Astrocyte of the cerebellum (primary cell): Measurements from ENCODE around the gene LOC101059915.

Source experiments
- DNase-seq: peaks from one replicate; pipeline ENCODE4 v3.0.0-alpha.2; 2011; ENCODE audit warnings: low read depth
- H3K4me3 ChIP-seq: 2 replicates; pipeline ENCODE4 v1.5.1; 2011; ENCODE audit warnings: mild to moderate bottlenecking, low read depth, low read length, moderate library complexity
- CTCF ChIP-seq: IDR thresholded peaks from 2 replicates; pipeline ENCODE4 v1.5.1; 2012; ENCODE audit warnings: low read length, low read depth, moderate library complexity, mild to moderate bottlenecking; ENCODE audit errors: missing control alignments
- in situ Hi-C: cut with HindIII; loops from 2 replicates; pipeline ENCODE4 v1.10.0; 2017; ENCODE audit warnings: low sequenced_read_pairs

LOC101059915 gene

GRCh38 chrX:71627588-71628404, 39.5 kb upstream of the LOC101059915 start:
- no peak for DNase-seq
- no peak overlapping the region for H3K4me3 ChIP-seq
- TF ChIP-seq CTCF, result no peak
- in situ Hi-C loops, result no loop called here

GRCh38 chrX:71629467-71629866, 37.9 kb upstream of the LOC101059915 start:
- no peak for DNase-seq
- in situ Hi-C loops, result no loop called here
- no peak overlapping the region for H3K4me3 ChIP-seq
- no peak for TF ChIP-seq CTCF

- in situ Hi-C loops, result no loop called here
Measured at GRCh38 chrX:71632923-71633657, 34.3 kb upstream of the LOC101059915 start.

GRCh38 chrX:71634366-71634765, 33.0 kb upstream of the LOC101059915 start:
- no peak for DNase-seq
- no peak for TF ChIP-seq CTCF
- in situ Hi-C loops, result no loop called here
- no peak overlapping the region for H3K4me3 ChIP-seq

More at GRCh38 chrX:71632923-71633657, 34.3 kb upstream of the LOC101059915 start:
- TF ChIP-seq CTCF, result no peak
- no peak overlapping the region for H3K4me3 ChIP-seq
- DNase-seq, result no peak

- no peak for DNase-seq
- no peak for TF ChIP-seq CTCF
- in situ Hi-C loops, result no loop called here
- H3K4me3 ChIP-seq, result no peak overlapping the region
Measured at GRCh38 chrX:71636438-71637252, 30.7 kb upstream of the LOC101059915 start.

GRCh38 chrX:71637253-71637618, 30.1 kb upstream of the LOC101059915 start:
- DNase-seq, result no peak
- in situ Hi-C loops, result no loop called here
- TF ChIP-seq CTCF, result no peak
- H3K4me3 ChIP-seq, result no peak overlapping the region
